Trophoblast cell (in vitro differentiated cells and primary cell): ENCODE measurements around the gene RETREG1.

Experiments used
- DNase-seq, 2 donors: peaks; one replicate each; pipeline ENCODE4 v3.0.0-alpha.2; 2016
- H2AFZ ChIP-seq: 2 replicates; pipeline ENCODE4 v1.6.1; 2013; ENCODE audit warnings: low read length, moderate library complexity, mild to moderate bottlenecking; ENCODE audit not compliant: insufficient read depth, poor library complexity
- H2AK5ac ChIP-seq: 2 replicates; pipeline ENCODE4 v1.6.1; 2013; ENCODE audit warnings: mild to moderate bottlenecking, low read length
- H2BK120ac ChIP-seq: 2 replicates; pipeline ENCODE4 v1.6.1; 2013; ENCODE audit warnings: low read length, mild to moderate bottlenecking, moderate library complexity; ENCODE audit not compliant: insufficient read depth, poor library complexity
- H2BK12ac ChIP-seq: 2 replicates; pipeline ENCODE4 v1.6.1; 2013; ENCODE audit warnings: mild to moderate bottlenecking, low read length, moderate library complexity
- H2BK5ac ChIP-seq: 2 replicates; pipeline ENCODE4 v1.6.1; 2013; ENCODE audit warnings: low read length, low read depth, moderate library complexity, mild to moderate bottlenecking; ENCODE audit not compliant: poor library complexity
- H3K14ac ChIP-seq: 2 replicates; pipeline ENCODE4 v1.6.1; 2013; ENCODE audit warnings: mild to moderate bottlenecking, low read length
- H3K18ac ChIP-seq: 2 replicates; pipeline ENCODE4 v1.6.1; 2013; ENCODE audit warnings: mild to moderate bottlenecking, low read length
- H3K23ac ChIP-seq: 2 replicates; pipeline ENCODE4 v1.6.1; 2013; ENCODE audit warnings: low read length
- H3K27ac ChIP-seq: 2 replicates; pipeline ENCODE4 v1.5.1; 2013; ENCODE audit warnings: low read depth, mild to moderate bottlenecking, inconsistent platforms, low read length, moderate library complexity
- H3K27me3 ChIP-seq: 2 replicates; pipeline ENCODE4 v1.6.1; 2013; ENCODE audit warnings: inconsistent platforms, mild to moderate bottlenecking, low read length, moderate library complexity; ENCODE audit not compliant: insufficient read depth
- H3K36me3 ChIP-seq, 2 experiments: 1 replicate in 1 of 2; 2 replicates in 1 of 2; pipeline ENCODE4 v1.6.1; 2013; ENCODE audit warnings: low read length in 2 of 2, mild to moderate bottlenecking in 2 of 2, moderate library complexity in 1 of 2; ENCODE audit not compliant: insufficient read depth in 2 of 2, control insufficient read depth in 1 of 2
- H3K4ac ChIP-seq: 2 replicates; pipeline ENCODE4 v1.6.1; 2013; ENCODE audit warnings: low read depth, mild to moderate bottlenecking, low read length, moderate library complexity
- H3K4me1 ChIP-seq, 2 experiments: 1 replicate in 1 of 2; 2 replicates in 1 of 2; pipeline ENCODE4 v1.6.1; 2013; ENCODE audit warnings: low read length in 2 of 2, mild to moderate bottlenecking in 2 of 2, moderate library complexity in 1 of 2; ENCODE audit not compliant: insufficient read depth in 2 of 2, control insufficient read depth in 1 of 2
- H3K4me2 ChIP-seq: 2 replicates; pipeline ENCODE4 v1.6.1; 2013; ENCODE audit warnings: inconsistent platforms, mild to moderate bottlenecking, low read length, moderate library complexity
- H3K4me3 ChIP-seq: 2 replicates; pipeline ENCODE4 v1.5.1; 2013; ENCODE audit warnings: mild to moderate bottlenecking, low read depth, low read length, inconsistent platforms
- H3K79me1 ChIP-seq: one replicate; pipeline ENCODE4 v1.6.1; 2013; ENCODE audit warnings: low read length
- H3K79me2 ChIP-seq: 2 replicates; pipeline ENCODE4 v1.6.1; 2013; ENCODE audit warnings: low read length, mild to moderate bottlenecking; ENCODE audit not compliant: control insufficient read depth, insufficient read depth, poor library complexity
- H3K9ac ChIP-seq: 2 replicates; pipeline ENCODE4 v1.6.1; 2013; ENCODE audit warnings: mild to moderate bottlenecking, low read length
- H3K9me3 ChIP-seq: 2 replicates; pipeline ENCODE4 v1.6.1; 2013; ENCODE audit warnings: low read depth, mild to moderate bottlenecking, control low read depth, inconsistent platforms, low read length; ENCODE audit not compliant: insufficient read depth
- H4K12ac ChIP-seq: 2 replicates; pipeline ENCODE4 v1.6.1; 2013; ENCODE audit warnings: low read depth, mild to moderate bottlenecking, low read length, moderate library complexity
- H4K8ac ChIP-seq: 2 replicates; pipeline ENCODE4 v1.6.1; 2013; ENCODE audit warnings: low read depth, mild to moderate bottlenecking, low read length, moderate library complexity
- H4K91ac ChIP-seq: one replicate; pipeline ENCODE4 v1.6.1; 2013; ENCODE audit warnings: low read depth, mild to moderate bottlenecking, low read length, moderate library complexity
- WGBS: extraction: QIAGEN DNeasy Blood & Tissue Kit; methylation state at CpG from one replicate; pipeline ENCODE4 v1.1.7; 2013; ENCODE audit warnings: missing lambda C conversion rate; ENCODE audit not compliant: insufficient read length, insufficient coverage; ENCODE audit errors: extremely low coverage; 5-methylcytosine and 5-hydroxymethylcytosine counted together

Gene RETREG1

GRCh38 chr5:16554110-16554509 lies 62.7 kb downstream of the RETREG1 start:
- Histone ChIP-seq H3K14ac (no peak overlapping the region), H3K4me2 (no peak overlapping the region), H3K18ac (no peak overlapping the region), H3K79me1 (no peaks in the 10 kb centered on the region), H3K9ac (no peak overlapping the region), H3K23ac (no peak overlapping the region), H3K36me3 (no peaks in the 10 kb centered on the region), H2AFZ (no peak overlapping the region), H2BK5ac (no peak overlapping the region), H3K4ac (no peak overlapping the region), H3K4me3 (no peak overlapping the region), H3K9me3 (no peaks in the 10 kb centered on the region), H4K91ac (no peak overlapping the region), H3K4me1 (no peaks in the 10 kb centered on the region), H2BK12ac (no peak overlapping the region), H4K12ac (no peak overlapping the region), H3K79me2 (no peaks in the 10 kb centered on the region), H3K27me3 (no peaks in the 10 kb centered on the region), H2BK120ac (no peak overlapping the region), H3K27ac (no peak overlapping the region), H4K8ac (no peak overlapping the region), H2AK5ac (no peak overlapping the region)
- no CpG with 5 or more reads among the region's 8 CpGs for WGBS
- DNase-seq, result no peak

GRCh38 chr5:16552666-16553343 lies 64.0 kb downstream of the RETREG1 start:
- no CpG with 5 or more reads among the region's 7 CpGs for WGBS
- H2BK5ac ChIP-seq, result no peak overlapping the region
- no peak overlapping the region for H2BK12ac ChIP-seq
- no peak overlapping the region for H4K91ac ChIP-seq
- H4K8ac ChIP-seq, result no peak overlapping the region
- H3K14ac ChIP-seq, result no peak overlapping the region
- H3K9ac ChIP-seq, result no peak overlapping the region
- no peak overlapping the region for H3K18ac ChIP-seq
- no peak overlapping the region for H2BK120ac ChIP-seq
- peak; percentile 68 to 81 for DNase-seq
- H2AFZ ChIP-seq, result no peak overlapping the region
- H3K23ac ChIP-seq, result no peak overlapping the region
- no peaks in the 10 kb centered on the region for H3K79me2 ChIP-seq
- H3K27ac ChIP-seq, result no peak overlapping the region
- no peak overlapping the region for H3K4me3 ChIP-seq
- H3K36me3 ChIP-seq, result no peaks in the 10 kb centered on the region
- H3K4ac ChIP-seq, result no peak overlapping the region
- no peak overlapping the region for H2AK5ac ChIP-seq
- H4K12ac ChIP-seq, result no peak overlapping the region
- H3K79me1 ChIP-seq, result no peaks in the 10 kb centered on the region
- H3K4me2 ChIP-seq, result no peak overlapping the region
- no peaks in the 10 kb centered on the region for H3K9me3 ChIP-seq
- no peaks in the 10 kb centered on the region for H3K4me1 ChIP-seq
- no peaks in the 10 kb centered on the region for H3K27me3 ChIP-seq

DNA sequence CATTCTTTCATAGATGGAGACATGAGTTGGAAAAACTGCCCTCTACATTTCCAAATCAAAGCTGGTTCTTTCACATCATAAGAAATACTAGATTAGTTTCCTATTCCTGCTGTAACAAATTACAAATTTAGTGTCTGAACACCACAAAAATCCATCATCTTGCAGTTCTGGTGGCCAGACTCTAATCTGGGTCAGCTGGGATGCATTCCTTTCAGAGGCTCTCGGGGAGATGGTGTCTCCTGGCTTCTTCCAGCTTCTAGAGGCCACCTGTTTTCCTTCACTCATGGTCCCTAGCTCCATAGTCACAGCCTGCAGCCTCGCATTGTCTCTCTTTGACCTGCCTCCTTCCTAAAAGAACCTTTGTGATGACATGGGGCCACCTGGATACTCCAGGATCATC lies 65.2 kb downstream of the RETREG1 start:
- Histone ChIP-seq H3K18ac (no peak overlapping the region), H3K79me1 (no peaks in the 10 kb centered on the region), H3K9me3 (no peaks in the 10 kb centered on the region), H2BK120ac (no peak overlapping the region), H3K9ac (no peak overlapping the region), H3K4me2 (no peak overlapping the region), H4K91ac (no peak overlapping the region), H2BK12ac (no peak overlapping the region), H4K8ac (no peak overlapping the region), H2AK5ac (no peak overlapping the region), H3K36me3 (no peaks in the 10 kb centered on the region), H3K27me3 (no peaks in the 10 kb centered on the region), H3K4ac (no peak overlapping the region), H2BK5ac (no peak overlapping the region), H3K4me1 (no peaks in the 10 kb centered on the region), H3K23ac (no peak overlapping the region), H4K12ac (no peak overlapping the region), H2AFZ (no peak overlapping the region), H3K14ac (no peak overlapping the region), H3K79me2 (no peaks in the 10 kb centered on the region), H3K4me3 (no peak overlapping the region), H3K27ac (no peak overlapping the region)
- no CpG with 5 or more reads among the region's 2 CpGs for WGBS
- no peak for DNase-seq

DNA sequence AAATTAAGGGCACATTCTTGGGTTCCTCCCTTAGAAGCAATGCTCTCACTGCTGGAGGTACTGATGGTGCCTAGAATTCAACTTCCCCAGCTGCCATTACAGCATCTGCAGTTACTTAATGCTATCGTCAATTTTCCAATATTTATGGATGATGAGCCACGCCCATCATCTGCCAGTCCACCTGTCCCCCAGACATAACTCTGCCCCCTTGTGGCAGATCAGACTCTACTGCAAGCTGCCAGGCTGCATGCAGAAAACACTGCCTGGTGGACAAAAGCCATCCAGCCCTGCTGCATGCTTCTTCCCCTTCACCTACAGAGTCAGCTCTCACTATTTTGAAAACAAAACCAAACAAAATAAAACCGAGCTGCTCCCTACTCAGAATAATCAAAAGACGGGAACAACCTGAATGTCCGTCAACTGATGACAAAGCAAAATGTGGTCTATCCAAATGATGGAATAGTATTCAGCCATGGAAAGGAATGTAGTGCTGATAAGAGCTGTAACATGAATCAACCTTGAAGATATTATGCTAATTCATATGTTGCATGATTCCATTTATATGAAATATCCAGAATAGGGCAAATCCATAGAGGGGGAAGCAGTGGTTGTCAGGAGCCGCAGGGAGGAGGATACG lies 66.4 kb downstream of the RETREG1 start:
- Histone ChIP-seq H2BK120ac (no peak overlapping the region), H2BK5ac (no peak overlapping the region), H3K4me3 (no peak overlapping the region), H3K9ac (no peak overlapping the region), H3K4me2 (no peak overlapping the region), H3K18ac (no peak overlapping the region), H3K79me1 (no peaks in the 10 kb centered on the region), H4K8ac (no peak overlapping the region), H4K12ac (no peak overlapping the region), H2AFZ (no peak overlapping the region), H3K9me3 (no peaks in the 10 kb centered on the region), H4K91ac (no peak overlapping the region), H3K27me3 (no peaks in the 10 kb centered on the region), H3K27ac (no peak overlapping the region), H2AK5ac (no peak overlapping the region), H3K4ac (no peak overlapping the region), H3K14ac (no peak overlapping the region), H3K79me2 (no peaks in the 10 kb centered on the region), H3K36me3 (no peaks in the 10 kb centered on the region), H2BK12ac (no peak overlapping the region), H3K4me1 (no peaks in the 10 kb centered on the region), H3K23ac (no peak overlapping the region)
- peak; percentile 58 to 80 for DNase-seq
- WGBS, result no CpG with 5 or more reads among the region's 7 CpGs
